OCI-LY1 (cell line): Measurements from ENCODE around the gene CFAP57.
"Not testable (repeated sequence)": the region's sequence is repeated elsewhere in the genome, so short reads cannot be mapped to it uniquely, and the experiment has no call there.

Experiments used
- H2AFZ ChIP-seq: fragments of 200-600 bp; sonication (generic), shearing (Covaris generic); 2 replicates; pipeline ENCODE4 v1.6.0; 2014; ENCODE audit warnings: antibody characterized with exemption, mild to moderate bottlenecking, low read length
- H3F3A ChIP-seq: fragments of 200-600 bp; sonication (generic), shearing (Covaris generic); 2 replicates; pipeline ENCODE4 v1.6.0; 2014; ENCODE audit warnings: mild to moderate bottlenecking, antibody characterized with exemption, low read length, moderate library complexity; ENCODE audit not compliant: insufficient read depth
- H3K27ac ChIP-seq: fragments of 200-600 bp; sonication (generic); 2 replicates; pipeline ENCODE4 v1.5.1; 2014; ENCODE audit warnings: low read length, mixed run types, mild to moderate bottlenecking, low read depth; ENCODE audit not compliant: poor library complexity, severe bottlenecking
- H3K27me3 ChIP-seq: fragments of 200-600 bp; sonication (generic); 2 replicates; pipeline ENCODE4 v1.6.0; 2014; ENCODE audit warnings: antibody characterized with exemption, mild to moderate bottlenecking, low read length, moderate library complexity; ENCODE audit not compliant: insufficient read depth
- H3K36me3 ChIP-seq: fragments of 200-600 bp; sonication (generic); 2 replicates; pipeline ENCODE4 v1.6.1; 2014; ENCODE audit warnings: mild to moderate bottlenecking, antibody characterized with exemption, low read length, moderate library complexity, mixed read lengths; ENCODE audit not compliant: insufficient read depth
- H3K4me1 ChIP-seq: fragments of 200-600 bp; sonication (generic); 2 replicates; pipeline ENCODE4 v1.5.1; 2014; ENCODE audit warnings: mild to moderate bottlenecking, low read length, moderate library complexity; ENCODE audit not compliant: insufficient read depth, severe bottlenecking
- H3K4me2 ChIP-seq: fragments of 200-600 bp; sonication (generic), shearing (Covaris generic); 2 replicates; pipeline ENCODE4 v1.6.1; 2014; ENCODE audit warnings: low read length
- H3K4me3 ChIP-seq: fragments of 200-600 bp; sonication (generic); 2 replicates; pipeline ENCODE4 v1.5.1; 2014; ENCODE audit warnings: low read length, low read depth, mild to moderate bottlenecking, mixed read lengths; ENCODE audit not compliant: poor library complexity, severe bottlenecking
- H3K79me2 ChIP-seq: fragments of 200-600 bp; shearing (Covaris generic); 2 replicates; pipeline ENCODE4 v1.6.1; 2016; ENCODE audit warnings: mixed run types, low read length, mixed read lengths; ENCODE audit not compliant: insufficient read depth
- H3K9ac ChIP-seq: fragments of 200-600 bp; sonication (generic), shearing (Covaris generic); 2 replicates; pipeline ENCODE4 v1.6.1; 2014; ENCODE audit warnings: mild to moderate bottlenecking, low read length, mixed read lengths
- H3K9me2 ChIP-seq: fragments of 200-600 bp; sonication (generic), shearing (Covaris generic); 2 replicates; pipeline ENCODE4 v1.6.1; 2014; ENCODE audit warnings: low read depth, mild to moderate bottlenecking, low read length, mixed read lengths
- H3K9me3 ChIP-seq: fragments of 200-600 bp; shearing (Covaris generic); 2 replicates; pipeline ENCODE4 v1.6.1; 2014; ENCODE audit warnings: low read length, mixed read lengths
- H4K20me1 ChIP-seq: fragments of 200-600 bp; sonication (generic), shearing (Covaris generic); 2 replicates; pipeline ENCODE4 v1.6.0; 2016; ENCODE audit warnings: mild to moderate bottlenecking, low read length; ENCODE audit not compliant: insufficient read depth
- EZH2 ChIP-seq: fragments of 200-600 bp; sonication (generic), shearing (Covaris generic); IDR thresholded peaks from 2 replicates; pipeline ENCODE4 v1.8.0; 2017; ENCODE audit warnings: borderline replicate concordance, mixed run types, mild to moderate bottlenecking, antibody characterized with exemption, low read length, moderate library complexity, mixed read lengths
- TF ChIP-seq, protein P1 (sequence below): fragments of 200-600 bp; sonication (generic), shearing (Covaris generic); IDR thresholded peaks from 2 replicates; pipeline ENCODE4 v1.5.1; 2017; ENCODE audit warnings: mild to moderate bottlenecking, antibody characterized with exemption, low read length, moderate library complexity, mixed read lengths

Gene CFAP57

GRCh38 chr1:43135857-43136781 lies 36.0 kb upstream of the CFAP57 start:
- no peaks in the 10 kb centered on the region for H3F3A ChIP-seq
- no peaks in the 10 kb centered on the region for H3K9me2 ChIP-seq
- no peaks in the 10 kb centered on the region for H4K20me1 ChIP-seq
- H3K27me3 ChIP-seq: no peaks in the 10 kb centered on the region; the same call in 1 of the 2 replicates
- no peak overlapping the region for H3K4me2 ChIP-seq
- no peak overlapping the region for H3K27ac ChIP-seq
- no peak overlapping the region for H2AFZ ChIP-seq
- H3K79me2 ChIP-seq: no peaks in the 10 kb centered on the region
- H3K36me3 ChIP-seq: no peaks in the 10 kb centered on the region
- no peak overlapping the region for H3K4me3 ChIP-seq
- H3K4me1 ChIP-seq: no peaks in the 10 kb centered on the region
- peaks cover 5% of the 10 kb centered on the region for H3K9me3 ChIP-seq
- no peak overlapping the region for H3K9ac ChIP-seq
- TF ChIP-seq, protein P1, sequence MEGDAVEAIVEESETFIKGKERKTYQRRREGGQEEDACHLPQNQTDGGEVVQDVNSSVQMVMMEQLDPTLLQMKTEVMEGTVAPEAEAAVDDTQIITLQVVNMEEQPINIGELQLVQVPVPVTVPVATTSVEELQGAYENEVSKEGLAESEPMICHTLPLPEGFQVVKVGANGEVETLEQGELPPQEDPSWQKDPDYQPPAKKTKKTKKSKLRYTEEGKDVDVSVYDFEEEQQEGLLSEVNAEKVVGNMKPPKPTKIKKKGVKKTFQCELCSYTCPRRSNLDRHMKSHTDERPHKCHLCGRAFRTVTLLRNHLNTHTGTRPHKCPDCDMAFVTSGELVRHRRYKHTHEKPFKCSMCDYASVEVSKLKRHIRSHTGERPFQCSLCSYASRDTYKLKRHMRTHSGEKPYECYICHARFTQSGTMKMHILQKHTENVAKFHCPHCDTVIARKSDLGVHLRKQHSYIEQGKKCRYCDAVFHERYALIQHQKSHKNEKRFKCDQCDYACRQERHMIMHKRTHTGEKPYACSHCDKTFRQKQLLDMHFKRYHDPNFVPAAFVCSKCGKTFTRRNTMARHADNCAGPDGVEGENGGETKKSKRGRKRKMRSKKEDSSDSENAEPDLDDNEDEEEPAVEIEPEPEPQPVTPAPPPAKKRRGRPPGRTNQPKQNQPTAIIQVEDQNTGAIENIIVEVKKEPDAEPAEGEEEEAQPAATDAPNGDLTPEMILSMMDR: no peak

DNA sequence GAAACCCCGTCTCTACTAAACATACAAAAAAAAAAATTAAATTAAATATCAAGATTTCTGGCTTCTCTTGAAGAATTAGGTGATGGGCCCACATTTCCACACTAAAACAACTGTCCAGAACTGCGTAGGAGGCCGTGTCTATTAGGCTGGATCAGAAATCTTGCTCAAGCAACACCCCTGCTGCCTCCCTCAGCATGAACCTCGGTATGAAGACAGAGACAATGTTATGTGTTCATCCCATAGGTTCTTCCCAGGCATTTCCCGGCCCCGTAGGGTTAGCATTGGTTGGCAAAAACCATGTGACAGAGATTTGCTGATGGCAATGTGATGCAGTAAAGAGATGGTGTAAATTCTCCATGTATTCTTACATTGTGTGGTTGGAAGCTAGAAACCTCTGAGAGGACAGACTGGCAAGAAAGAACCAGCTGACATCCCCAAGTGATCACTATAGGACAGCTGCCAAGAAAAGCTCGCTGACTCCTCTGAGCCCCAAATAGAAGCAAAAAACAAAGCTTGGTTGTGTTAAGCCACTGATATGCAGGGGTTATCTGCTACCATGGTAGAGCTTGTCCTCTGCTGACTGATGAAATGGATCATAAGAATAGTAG lies 34.6 kb upstream of the CFAP57 start:
- Histone ChIP-seq H4K20me1 (no peaks in the 10 kb centered on the region), H3F3A (no peaks in the 10 kb centered on the region), H3K27ac (no peak overlapping the region), H3K79me2 (no peaks in the 10 kb centered on the region), H2AFZ (no peak overlapping the region), H3K4me2 (no peak overlapping the region), H3K27me3 (no peaks in the 10 kb centered on the region; the same call in 1 of the 2 replicates), H3K4me1 (no peaks in the 10 kb centered on the region), H3K9me3 (peaks cover 5% of the 10 kb centered on the region), H3K36me3 (no peaks in the 10 kb centered on the region), H3K4me3 (no peak overlapping the region), H3K9ac (no peak overlapping the region), H3K9me2 (no peaks in the 10 kb centered on the region)
- TF ChIP-seq, protein P1: no peak
- TF ChIP-seq EZH2: no peak

DNA sequence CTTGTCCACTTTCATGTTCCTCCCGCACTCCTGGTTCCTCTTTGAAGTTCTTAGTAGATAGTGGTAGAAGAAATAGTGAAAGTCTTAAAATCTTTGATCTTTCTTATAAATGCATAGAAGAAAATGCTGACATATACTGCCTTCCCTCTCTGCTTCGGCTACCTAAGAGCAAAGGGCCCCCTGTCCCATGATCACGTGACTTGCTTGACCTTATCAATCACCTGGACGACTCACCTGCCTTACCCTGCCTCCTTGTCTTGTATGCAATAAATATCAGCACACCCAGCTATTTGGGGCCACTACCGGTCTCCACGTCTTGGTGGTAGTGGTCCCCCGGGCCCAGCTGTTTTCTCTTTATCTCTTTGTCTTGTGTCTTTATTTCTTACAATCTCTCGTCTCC lies 32.8 kb upstream of the CFAP57 start:
- not testable (repeated sequence) for H4K20me1 ChIP-seq

More for the DNA sequence above, 32.8 kb upstream of the CFAP57 start:
- H3K4me1 ChIP-seq, H3K4me3 ChIP-seq, H3K9ac ChIP-seq, H3K27me3 ChIP-seq, H3K9me2 ChIP-seq, H3K4me2 ChIP-seq, H3F3A ChIP-seq, H2AFZ ChIP-seq, H3K9me3 ChIP-seq, H3K36me3 ChIP-seq, H3K27ac ChIP-seq, H3K79me2 ChIP-seq: not testable (repeated sequence)
